Globus pallidus (tissue), 1 donor: ENCODE measurements around the gene PDHX.

Experiments
- DNase-seq: peaks from one replicate; pipeline ENCODE4 v3.0.0-alpha.2; 2015; ENCODE audit warnings: low spot score

PDHX gene

GRCh38 chr11:34994854-34995253, 78.4 kb downstream of the PDHX start:
- no peak for DNase-seq

DNA sequence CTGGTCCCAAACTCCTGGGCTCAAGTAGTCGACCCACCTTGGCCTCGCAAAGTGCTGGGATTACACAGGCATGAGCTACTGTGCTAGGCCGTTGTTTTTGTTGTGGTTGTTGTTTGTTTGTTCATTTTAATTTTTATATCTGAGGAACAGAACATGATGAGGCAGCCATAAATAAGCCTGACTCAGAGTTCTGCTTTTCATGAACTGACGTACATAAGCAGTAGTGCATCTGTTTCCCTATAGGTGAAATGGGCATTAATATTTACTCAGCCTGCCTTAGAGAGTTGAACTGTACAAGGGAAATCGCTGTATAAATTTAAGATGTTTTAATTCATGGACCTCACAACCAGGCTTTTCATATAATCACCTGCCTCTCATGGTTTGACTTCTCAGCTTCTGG, 80.5 kb downstream of the PDHX start:
- DNase-seq, result no peak

DNA sequence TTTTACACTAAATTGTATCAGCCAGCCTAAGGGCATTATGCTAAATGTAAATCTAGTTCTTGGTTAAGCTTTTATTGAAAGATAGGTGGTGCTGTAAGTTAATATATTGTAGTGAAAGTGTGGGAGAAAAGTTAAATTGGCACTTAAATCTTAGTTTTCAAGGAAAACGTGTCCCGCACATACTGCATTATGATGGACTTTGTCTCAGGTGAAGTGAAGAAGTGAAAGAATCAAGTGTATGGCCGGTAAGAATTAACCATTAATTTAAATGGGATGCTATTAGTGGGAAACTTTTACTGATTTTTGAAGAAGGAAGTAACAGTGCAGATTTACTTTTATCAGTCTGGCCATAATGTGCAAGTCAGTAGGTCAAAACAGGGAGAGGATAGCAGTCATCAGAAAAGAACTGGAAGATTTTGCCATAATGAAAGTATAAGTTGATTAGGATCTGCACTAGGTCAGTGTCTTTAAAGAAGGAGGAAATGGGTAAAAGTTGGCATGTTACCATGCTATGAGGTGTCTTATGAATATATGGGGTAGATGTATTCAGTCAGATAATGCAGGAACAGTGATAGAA, 81.6 kb downstream of the PDHX start:
- no peak for DNase-seq

GRCh38 chr11:34999453-34999852, 83.0 kb downstream of the PDHX start:
- DNase-seq, result no peak

DNA sequence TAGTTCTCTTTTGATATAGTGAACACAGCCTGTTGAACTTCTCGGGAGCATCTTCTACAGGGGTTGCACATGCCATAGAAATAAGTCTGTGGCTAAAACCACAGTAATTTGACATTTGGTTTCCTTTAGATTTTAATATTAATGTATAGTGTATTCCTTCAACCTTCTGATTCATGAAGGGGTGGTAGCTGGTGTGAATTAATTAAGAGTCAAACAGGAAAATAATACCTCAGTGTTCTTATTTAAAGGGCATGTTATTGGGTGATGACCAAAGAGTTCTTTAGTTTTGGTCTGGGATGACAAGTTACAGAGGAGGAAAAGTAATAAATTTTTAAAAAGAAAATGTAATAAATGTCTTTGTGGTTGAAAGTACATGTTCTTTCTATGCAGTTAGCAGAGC, 86.8 kb downstream of the PDHX start:
- no peak for DNase-seq

DNA sequence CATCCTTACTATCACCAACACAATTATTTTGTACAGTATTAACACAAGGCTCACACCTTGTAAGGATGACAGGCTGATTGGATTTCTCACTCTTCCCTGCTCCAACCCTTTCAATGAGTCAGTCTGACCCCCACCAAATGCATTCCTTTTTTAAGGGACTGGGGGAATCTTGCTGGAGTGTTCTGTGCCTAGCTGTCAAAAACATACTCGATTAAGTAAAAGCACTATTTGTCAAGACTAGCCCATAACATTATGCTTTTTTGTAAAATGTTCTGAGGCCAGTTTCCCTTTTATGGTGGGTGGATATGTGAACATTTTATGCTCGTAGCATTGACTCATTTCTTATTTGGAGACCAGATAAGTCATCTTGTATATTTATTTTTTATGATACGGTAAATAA, 87.2 kb downstream of the PDHX start:
- DNase-seq, result no peak

GRCh38 chr11:35005141-35005780, 88.8 kb downstream of the PDHX start:
- no peak for DNase-seq

DNA sequence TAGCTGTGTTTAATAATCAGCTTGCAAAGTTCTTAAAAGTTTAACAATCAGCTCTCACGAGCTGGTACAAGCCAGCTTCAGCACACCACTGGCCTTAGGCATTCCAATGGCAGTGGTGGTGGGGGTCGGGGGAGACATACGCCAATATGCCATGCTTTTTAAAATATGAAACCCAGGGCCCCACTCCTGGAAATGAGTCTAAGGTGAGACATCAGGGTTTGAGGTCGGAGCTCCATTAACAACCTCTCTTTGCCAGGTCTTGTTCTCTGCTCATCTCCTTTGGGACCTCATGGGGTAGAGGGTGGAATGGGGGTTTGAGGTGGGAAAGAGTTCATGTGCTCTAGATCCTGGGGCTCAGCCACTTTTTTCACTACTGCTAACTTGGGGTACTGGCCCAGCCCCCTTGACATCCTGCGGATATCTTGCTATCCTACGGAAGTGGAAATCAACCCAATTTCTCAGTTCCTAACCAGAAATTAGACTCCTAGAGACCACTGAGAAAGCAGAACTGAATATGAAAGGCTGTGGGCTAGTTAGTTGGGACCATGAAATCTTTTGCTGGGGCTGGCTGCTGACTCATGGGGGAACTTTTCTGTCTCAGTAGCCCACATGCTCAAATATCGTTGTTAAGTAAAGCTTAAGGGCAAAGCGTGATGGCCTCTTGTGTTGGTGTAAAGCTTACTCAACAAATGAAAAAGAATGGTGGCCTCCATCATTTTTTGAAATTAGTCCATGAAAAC, 90.1 kb downstream of the PDHX start:
- peak; percentile 10 for DNase-seq

DNA sequence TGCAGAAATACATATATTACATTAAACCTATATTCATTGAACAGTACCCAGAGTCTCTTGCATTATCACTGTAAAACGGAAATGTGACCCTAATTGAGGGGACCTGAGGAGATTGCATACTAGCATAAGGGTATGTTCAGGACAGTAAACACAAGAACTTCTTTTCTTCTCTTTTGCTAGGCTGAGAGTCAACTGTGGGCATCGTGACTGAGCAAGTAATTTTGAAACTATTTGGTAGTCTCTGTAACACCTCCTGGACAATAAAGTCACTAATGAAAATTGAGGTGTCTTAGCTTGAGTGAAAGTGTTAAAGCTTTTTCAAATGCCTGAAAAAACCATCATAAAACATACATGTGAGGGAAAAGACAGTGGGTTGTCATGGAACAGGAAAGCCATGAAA, 90.9 kb downstream of the PDHX start:
- no peak for DNase-seq

- no peak for DNase-seq
Observed at GRCh38 chr11:35009191-35009943, 92.9 kb downstream of the PDHX start.

GRCh38 chr11:35009944-35010342, 93.5 kb downstream of the PDHX start:
- DNase-seq, result no peak

DNA sequence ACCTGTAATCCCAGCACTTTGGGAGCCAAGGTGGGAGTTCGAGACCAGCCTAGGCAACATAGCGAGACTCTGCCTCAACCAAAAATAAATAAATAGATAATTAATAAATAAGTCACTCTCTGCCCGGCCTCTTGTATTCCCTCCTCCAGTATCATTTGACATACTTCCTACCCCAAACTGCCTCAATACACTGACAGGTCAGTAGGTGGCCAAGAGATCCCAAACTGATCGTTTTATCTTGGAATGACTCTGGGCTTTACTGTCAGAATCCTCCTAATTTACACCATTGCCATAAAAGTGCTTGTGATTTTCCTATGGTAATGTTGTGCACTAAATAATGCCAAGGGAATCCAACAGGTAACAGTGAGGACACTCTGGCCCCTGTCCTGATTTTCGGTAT, 94.2 kb downstream of the PDHX start:
- DNase-seq, result no peak

GRCh38 chr11:35011389-35011788, 95.0 kb downstream of the PDHX start:
- DNase-seq, result no peak

DNA sequence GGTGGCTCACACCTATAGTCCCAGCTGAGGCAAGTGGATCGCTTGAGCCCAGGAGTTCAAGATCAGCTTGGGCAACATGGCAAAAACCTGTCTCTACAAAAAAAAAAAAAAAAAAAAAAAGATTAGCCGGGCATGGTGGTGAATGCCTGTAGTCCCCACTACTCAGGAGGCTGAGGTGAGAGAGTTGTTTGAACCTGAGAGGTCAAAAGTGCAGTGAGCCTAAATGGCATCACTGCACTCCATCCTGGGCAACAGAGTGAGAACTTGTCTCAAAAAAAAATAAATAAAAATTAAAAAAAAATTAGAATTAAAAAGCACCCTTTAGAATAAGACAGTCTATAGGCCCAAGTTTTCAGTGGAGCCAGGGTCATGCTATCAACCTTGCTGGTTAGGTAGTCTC, 95.5 kb downstream of the PDHX start:
- DNase-seq, result no peak

DNA sequence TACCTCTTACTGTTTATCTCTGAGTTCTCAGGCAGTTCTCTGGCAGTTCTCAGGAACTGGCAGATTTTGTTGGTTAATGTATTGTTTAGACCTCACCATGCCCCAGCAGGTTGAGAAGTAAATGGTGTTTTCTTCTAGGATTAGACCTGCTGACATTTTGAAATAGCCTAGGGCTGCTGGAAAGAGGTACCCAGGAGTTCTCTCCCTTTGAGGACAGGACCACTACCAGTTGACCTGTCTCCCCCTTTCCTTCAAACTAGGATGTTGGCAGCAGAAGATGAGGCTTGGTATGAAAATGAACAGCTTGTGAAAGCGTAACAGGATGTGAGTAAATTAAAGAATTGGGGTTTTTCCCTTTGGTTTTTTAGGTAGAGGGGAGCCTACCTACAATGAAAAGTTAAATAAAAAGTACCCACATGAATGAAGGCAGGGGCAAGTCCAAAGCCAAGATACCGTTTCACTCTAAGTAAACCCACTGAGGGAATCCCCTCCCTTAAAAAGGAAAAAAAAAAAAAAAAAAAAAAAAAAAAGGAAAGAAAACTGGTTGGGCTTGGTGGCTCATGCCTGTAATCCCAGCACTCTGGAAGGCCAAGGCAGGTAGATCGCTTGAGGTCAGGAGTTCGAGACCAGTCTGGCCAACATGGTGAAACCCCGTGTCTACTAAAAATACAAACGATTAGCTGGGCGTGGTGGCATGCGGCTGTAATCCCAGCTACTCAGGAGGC, 96.2 kb downstream of the PDHX start:
- no peak for DNase-seq

DNA sequence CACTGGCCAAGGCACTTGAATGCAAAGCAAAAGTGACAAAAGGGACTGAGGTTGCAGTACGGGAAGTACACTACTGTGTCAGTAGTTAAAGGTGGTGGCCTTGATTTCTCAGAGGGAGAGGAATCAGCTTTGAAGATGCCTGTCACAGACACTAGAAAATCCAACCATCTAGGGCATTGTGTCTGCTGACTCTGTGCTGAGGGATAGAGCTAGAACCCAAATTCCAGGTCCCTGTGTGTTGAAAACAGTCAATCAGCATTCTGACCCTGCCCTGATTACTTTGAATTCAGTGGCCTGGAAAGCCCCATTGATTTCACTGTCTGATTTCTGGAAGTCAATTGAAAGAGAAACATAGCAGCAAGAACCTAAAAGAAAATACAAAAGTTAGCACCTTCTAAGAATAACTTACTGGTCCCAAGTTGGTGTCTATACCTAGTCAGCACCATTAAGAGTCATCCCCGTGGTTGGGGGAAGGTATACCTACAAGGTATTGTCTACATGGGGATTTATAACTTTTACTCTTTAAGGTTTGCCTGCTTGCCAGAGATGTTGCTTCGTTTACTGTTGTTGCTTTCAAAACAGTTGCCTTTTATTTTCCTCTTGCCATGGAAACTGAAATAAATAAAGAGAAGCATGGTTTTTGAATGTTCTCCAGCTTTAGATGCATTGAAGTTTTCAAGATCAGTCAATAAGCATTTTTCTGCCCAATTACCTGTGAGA, 97.3 kb downstream of the PDHX start:
- no peak for DNase-seq

- DNase-seq, result no peak
Observed at GRCh38 chr11:35014346-35014745, 97.9 kb downstream of the PDHX start.

GRCh38 chr11:35015621-35016387, 99.4 kb downstream of the PDHX start:
- DNase-seq, result no peak

DNA sequence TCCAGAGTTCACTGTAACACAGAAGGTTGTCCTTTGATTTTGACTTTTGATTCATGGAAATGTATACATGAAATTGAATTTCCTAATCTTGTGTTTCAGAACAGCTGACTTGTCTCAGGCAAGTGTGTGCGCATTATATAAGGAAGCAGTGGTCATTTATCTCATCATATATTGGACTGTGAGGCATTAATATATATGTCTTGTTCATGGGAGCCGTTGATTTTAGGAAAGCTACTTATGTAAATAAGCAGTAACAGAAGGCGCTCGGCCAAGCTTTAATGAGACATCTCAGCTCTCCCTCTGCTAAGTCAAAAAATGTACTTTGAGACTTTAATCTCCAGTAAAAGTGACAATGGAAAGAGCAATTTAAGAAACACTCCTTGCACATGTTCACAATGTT, 100.5 kb downstream of the PDHX start:
- DNase-seq, result no peak

DNA sequence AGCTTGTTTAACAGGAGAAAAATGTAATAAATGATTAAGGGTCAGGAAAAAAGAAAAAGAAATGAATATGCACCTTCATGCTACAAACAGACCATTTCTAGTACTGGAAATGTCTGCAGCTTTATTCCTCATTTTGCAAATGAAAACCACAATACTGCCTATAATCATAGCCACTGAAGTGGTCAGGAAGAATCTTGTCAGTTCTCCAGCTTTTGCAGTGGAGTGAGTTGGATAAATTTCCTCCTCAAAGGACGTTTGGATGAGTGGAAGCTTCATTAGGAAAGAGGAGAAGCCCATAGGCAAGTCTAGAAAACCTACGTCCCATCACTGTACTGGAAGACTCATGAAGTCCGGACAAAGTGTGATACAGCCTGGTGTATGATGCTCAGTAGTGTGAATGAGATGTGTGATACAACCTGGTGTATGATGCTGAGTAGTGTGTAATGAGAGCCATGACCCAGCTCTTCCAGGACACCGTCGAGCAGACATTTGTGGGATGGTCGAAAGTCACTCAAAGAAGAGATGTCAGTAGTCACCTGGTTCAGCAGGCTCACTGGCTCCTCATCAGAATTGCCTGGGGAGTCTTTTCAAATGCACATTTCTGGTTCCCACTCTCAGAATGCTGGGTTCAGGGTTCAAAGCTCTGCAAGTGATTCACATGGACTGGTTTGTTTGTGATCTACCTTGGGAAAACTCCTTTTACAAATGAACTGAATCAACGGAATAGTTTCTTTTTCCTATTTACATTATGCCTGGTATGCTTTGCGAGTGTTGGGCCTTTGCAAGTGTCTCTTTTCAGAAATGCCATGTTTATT, 101.3 kb downstream of the PDHX start:
- no peak for DNase-seq
